CD4-positive, alpha-beta T cell treated with Interleukin-2 at 100 ng/mL for 4 hours (primary cell): Measurements from ENCODE around the gene BTBD9.
"Not testable (repeated sequence)": the region's sequence is repeated elsewhere in the genome, so short reads cannot be mapped to it uniquely, and the experiment has no call there.

Experiments
- DNase-seq: peaks from one replicate; pipeline ENCODE4 v3.0.0-alpha.2; 2020; ENCODE audit warnings: low spot score

BTBD9 gene

DNA sequence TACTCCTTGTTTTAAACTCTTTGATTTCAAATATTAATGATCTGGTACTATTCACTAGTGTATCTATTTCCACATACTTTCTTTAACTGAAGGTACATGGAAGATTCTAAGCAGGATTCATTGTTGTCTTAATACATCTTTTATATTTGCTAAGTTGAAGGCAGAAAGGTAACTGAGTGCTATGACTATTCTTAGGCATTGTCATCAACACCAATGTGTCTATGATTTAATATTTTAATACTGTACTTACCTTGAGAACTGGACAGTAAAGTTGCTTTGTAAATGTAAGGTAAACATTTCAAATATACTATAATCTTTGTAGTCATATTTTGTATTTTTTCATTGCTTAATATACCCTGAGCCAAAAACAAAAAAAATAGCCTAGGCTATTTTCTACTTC, 8.9 kb upstream of the BTBD9 start:
- no peak for DNase-seq

DNA sequence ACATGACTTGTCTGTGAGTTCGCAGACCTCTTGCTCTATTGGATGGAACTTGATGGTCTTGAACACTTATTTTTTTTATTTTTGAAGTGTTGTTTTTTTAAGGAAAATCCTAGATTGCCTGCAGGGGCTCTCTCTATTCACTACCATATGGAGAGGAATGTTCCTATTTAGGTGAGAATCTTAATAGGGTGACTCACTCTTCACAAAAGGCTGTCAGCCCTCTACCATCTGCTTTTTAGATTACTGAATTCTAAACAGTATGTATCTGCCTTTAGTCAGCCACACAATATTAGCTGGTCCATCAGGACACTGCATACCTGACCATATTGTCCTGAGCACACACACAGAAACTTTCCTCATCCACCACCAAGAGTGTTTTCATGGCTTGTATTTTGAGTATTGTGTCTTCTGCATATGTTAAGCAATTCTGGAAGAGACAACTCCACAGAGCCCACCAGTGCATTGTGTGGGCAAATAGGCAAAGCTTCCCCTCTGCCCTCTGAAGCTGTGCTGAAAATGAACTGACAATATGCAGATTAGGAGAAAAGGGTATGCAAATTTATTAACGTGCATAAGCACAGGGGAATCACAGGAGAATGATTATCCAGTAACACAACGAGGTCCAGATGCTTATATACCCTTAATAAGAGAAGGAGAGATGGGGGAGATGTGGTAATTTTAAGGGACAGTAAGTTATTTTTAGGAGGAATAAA, 6.6 kb upstream of the BTBD9 start:
- DNase-seq = no peak

DNA sequence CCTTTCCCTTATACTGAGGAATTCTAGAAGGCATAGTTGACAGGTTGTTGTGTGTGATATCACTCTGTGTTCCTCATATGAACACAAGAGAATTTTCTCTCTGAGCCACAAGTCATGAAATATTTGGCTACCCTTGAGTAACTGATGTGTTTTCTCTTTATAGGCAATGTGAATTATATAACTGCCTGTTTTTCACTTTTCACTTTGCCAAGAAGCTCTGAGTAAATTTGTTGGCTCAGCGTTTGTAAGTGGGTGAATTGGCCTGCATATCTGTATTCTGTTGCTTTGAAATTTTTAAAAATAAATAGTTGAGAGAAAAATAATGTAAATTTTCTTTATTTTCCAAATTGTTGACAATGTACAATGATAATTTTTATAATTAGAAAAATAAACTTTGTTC, 5.2 kb upstream of the BTBD9 start:
- DNase-seq = no peak

DNA sequence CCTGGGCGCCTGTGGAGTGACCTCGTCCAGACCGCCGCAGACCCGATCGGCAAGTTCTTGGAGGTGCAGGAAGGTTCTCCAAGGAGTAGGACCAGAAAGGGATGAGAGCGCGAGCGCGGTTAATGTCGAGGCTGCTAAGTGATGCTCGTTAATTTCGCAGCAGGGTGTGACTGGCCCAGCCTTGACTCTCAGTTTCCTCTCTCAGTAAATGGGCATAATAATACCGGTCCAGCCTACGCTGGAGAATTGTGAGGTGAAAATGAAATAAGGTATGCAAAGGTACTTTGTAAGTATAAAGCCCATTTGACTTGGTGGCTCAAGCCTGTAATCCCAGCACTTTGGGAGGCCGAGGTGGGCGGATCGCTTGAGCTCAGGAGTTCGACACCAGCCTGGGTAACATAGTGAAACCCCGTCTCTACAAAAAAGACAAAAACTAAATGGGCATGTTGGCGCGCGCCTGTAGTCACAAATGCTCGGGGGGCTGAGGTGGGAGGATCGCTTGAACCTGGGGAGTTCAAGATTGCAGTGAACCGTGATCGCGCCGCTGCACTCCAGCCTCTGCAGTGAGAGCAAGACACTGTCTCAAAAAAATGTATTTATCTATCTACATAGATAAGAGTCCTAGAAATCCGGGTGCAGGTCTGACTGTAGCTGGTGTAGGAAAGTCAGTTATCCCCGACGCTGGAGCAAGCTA, 634 bp upstream of the BTBD9 start:
- DNase-seq = no peak

DNA sequence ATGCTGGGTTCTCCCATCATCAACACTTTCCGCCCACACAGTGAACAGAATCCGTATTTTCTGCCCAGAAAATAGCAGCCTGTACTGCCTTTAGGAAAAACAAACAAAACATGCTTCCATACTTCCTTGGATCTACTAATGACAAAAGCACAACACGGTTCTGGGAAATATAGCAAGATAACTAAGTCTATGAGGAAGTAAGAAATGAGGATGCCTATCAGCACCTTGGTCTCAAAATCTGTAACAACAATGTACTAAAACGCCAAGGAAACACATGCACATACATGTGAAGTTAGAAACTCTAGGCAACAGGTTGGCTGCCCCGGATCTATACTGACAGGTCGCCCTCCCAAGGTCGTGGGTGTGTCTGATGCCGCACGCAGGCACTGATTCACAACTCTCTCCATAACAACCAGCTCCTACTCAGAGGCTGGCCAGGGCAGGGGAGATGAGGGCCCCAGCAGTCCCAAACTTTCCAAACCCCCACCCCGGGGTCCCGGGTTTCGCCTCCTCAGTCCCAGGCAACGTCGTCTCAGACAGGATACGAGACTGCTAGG, 710 bp downstream of the BTBD9 start:
- peak; percentile 63 for DNase-seq

DNA sequence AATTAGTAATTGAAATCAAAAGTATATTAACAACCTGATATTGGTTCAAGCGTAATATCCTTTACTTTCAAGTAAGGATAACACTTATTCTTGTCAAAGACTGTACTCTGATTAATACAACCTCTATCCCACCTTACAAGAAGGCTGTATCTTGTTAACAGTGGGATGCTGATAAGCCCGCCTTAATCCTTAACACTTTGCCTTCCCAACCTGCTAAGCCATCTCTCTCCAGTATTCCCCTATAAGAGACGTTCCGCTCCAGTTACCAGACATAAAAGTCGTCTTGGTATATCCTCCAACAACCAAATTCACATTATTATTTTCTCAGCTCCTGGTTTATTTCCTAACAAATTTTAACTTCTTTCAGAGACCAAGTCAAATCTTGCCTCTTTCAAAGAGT, 2.0 kb downstream of the BTBD9 start:
- DNase-seq = no peak

DNA sequence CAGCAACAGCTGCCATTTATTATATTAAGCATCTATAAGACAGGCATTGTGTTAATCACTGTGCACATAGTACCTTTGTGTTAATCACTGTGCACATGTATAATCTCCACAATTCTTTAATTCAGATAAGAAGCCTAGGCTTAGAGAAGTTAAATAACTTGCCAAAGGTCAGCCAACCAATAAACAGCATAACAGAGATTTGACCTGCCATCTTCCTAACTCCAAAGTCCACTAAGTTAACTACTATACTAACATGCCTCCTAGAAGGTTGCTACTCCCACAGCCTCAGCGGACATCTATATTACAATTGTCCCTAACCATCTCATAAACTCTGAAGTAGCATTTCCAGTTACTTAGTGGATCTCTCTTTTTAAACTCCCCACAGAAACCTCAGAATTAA, 3.7 kb downstream of the BTBD9 start:
- DNase-seq = no peak

DNA sequence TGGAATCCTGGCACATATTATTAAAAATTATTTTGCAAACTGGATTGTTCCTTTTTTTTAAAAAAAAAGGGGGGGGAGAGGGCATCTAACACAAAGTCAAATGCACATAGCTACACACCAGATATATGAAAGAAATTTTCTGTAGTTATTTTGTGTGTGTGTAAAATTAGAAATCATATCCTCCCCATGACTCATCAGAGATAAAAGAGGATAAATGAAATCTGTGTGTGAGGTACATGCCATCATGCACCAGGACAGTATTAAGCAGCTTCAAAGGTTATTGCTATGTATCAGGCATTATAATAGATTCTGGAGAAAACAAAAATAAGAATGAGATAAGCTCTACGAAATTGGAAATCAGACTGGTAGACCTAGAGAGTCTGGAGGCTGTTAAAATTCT, 5.2 kb downstream of the BTBD9 start:
- DNase-seq = peak; percentile 9

DNA sequence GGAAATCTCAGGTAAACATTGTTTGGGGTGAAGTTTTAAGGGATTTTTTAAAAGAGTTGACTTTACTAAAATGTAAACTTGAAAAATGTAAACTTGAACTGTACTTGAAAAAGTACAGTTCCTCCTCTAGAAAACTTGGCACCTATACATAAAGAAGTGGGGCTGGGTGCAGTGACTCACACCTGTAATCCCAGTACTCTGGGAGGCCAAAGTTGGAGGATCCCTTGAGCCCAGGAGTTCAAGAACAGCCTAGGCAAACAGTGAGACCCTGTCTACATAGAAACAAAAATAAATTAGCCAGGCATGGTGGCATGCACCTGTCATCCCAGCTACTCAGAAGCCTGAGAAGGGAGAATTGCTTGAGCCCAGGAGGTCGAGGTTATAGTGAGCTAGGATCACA, 7.2 kb downstream of the BTBD9 start:
- no peak for DNase-seq

DNA sequence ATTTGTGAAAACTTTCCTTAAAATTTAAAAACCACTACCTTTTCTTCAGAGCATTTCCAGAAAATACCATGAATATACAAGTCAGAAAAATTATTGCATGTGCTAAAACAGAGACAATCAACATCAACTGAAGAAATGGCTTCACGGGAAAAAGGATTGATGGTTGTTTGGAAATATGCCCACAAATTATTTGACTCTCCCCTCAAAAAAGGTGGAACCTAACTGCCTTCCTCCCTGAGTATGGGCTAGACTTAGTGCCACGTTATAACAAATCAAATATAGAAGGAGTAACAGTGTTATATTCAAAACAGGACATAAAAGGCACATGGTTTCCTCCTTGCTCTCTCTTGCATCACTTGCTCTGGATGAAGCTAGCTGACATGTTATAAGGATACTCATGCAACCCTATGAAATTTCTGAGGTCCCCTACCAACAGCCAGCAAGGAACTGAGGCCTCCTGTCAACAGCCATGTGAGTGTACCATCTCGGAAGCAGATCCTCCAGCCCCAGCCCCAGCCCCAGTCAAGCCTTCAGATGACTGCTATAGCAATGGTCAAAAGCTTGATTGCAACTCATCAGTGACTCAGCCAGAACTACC, 8.4 kb downstream of the BTBD9 start:
- DNase-seq = no peak

DNA sequence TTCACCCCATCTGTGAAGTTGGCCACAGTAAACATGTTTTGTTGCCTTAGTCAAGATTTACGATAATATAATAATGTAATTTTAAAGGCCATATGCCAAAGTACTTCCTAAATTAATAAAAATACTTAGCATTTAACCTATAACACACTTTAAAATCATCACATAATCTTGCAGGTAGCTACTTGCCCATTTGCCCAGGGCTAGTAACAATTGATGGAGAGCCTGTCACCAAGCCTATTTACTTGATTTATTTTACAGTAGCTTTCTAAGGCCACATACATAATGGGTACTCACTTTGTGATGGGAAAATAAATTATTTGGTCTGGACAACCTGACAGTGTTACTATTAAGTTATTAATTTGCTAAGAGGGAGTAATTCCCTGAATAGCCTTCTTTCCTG, 14.5 kb downstream of the BTBD9 start:
- DNase-seq = no peak

DNA sequence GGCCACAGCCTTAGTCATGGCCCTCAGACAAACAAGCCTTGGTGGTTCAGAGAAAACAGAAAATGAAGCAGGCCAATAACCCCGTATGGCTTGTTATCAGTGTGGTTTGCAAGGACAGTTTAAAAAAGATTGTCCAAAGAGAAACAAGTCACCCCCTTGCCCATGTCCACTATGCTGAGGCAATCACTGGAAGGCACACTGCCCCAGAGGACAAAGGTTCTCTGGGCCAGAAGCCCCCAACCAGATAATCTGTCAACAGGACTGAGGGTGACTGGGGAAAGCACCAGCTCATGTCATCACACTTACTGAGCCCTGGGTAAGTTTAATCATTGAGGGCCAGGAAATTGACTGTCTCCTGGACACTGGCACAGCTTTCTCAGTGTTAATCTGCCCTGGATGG, 20.4 kb downstream of the BTBD9 start:
- not testable (repeated sequence) for DNase-seq

DNA sequence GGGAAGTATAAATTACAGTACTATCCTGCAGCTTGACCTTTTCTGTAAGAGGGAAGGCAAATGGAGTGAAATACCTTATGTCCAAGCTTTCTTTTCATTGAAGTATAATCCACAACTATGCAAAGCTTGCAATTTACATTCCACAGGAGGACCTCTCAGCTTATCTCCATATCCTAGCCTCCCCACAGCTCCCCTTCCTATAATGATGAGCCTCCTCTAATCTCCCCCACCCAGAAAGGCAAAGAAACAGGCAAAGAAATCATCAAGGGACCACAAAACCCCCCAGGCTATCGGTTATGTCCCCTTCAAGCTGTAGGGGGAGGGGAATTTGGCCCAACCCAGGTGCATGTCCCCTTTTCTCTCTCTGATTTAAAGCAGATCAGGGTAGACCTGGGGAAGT, 21.4 kb downstream of the BTBD9 start:
- not testable (repeated sequence) for DNase-seq

DNA sequence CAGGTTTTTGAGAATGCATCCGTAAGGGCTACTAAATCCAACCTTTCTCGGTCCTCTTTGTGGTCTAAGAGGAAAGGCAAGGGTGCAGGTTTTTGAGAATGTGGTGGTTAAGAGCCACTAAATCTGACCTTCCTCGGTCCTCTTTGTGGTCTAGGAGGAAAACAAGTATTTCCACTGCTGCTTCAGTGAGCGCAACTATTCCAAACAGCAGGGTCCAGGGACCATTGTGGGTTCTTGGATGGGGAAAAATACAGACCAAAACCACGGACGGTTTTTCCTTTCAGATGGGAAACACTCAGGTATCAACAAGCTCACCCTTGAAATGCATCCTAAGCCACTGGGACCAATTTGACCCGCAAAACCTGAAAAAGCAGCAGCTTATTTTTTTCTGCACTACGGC, 21.9 kb downstream of the BTBD9 start:
- no peak for DNase-seq

DNA sequence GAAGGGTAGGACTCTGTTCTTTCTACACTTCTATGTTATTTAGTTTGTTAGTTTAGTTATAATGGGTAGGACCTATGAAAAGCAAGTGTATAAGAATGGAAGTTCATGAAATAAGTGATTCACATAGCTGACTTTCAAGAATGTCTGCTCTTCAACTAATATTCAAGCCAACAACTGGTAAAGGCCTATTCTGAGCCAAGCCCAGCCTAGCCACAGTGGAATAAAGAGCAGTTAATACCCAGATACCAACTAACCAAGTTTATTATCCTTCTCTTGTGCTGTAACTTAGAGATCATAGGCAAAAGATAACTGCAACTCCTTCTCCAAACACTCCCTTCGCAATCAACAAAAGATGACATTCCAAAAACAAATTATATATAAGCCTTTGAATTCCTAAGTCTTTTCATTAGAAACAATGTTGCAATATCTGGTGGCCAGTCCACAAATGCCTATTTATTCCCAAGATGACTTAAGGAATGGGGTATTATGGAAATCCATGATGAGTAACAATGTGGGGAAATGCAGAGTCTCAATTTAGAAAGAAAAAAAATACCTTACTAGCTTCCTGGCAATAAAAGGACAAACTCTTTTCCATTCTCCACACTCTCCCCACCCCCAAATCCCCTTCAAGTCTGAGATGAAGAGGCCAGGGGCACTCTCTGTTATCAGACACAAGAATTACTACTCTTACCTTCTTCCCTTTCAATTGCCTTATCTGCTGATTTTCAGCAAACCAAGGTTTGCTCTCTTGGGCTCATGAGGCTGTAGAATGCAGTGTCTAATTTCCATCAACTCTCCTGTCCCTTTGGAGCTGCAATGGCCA, 27.4 kb downstream of the BTBD9 start:
- no peak for DNase-seq

DNA sequence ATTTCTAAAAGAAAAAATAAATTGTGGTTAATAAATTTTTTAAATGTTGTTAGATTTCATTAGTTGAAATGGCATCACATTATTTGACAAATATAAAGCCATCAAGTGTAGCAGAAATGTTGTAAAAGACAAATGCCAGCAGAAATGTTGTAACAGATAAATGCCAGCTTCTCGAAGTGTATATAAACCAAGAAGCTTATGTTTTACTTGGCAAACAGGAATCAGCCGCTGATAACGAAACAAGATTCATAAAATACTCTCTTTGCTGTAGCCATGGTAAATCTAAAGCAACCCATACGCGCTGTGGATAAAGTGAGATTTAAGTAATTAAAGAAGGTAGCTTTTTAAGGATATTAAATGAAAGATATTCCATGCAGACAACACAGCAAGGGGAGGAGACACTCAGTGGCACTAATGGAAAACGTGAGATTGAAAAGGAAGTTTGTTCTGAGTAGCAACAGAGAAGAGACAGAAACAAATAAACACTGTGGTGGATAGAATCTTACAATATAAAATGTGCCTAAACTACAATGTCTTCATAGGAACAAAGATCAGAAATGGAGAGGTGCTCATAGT, 29.6 kb downstream of the BTBD9 start:
- no peak for DNase-seq

DNA sequence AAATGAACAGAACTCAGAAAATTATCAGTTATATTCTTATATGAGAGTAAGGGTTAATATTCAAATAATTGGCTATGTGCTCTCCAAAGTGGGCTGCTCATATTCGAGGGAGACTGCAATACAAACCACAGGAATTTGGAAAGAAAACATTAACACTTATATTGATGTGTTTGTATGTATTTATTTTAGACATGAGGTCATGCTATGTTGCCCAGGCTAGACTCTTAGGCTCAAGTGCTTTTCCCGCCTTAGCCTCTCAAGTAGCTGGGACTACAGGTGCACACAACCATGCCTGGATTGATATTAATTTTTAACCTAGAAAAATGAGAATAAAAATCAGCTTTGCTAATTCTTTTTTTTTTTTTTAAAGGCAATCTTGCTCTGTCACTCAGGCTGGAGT, 35.0 kb downstream of the BTBD9 start:
- no peak for DNase-seq

DNA sequence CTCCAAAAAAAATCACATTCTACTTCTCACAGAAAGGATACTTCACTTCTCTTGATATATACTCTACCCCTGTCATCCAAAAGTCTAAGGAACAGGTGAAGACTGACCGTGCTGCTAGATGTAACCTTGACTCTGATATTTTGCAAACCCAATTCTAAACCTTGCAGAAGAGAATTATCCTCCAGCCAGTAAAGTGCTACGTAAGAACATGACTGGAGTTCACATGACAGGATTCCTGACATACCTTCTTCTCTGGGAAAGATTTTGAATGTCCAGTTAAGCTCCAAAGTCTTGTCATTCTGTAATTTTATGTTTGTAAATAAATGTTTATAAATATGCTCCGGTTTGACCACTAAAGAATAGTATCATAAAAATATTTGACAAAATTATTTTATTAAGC, 35.8 kb downstream of the BTBD9 start:
- DNase-seq = no peak

DNA sequence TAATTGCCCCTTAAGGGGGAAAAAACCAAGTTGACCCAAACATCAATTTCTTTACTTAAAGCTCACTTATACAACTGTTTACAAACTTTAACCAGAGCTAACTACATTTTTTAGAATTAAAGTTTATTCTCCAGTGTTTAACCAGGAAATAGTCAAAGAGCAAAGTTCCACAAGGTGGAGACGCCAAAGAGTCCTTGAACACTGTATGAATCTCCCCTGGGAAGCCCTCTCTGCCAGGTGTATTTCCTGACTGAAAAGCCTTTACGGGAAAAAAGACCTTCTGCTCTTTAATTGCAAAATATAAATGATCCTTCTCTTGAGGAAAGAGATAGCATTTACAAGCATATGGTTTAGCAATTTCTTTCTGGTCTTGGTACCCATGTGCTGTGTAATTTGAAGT, 36.2 kb downstream of the BTBD9 start:
- no peak for DNase-seq

DNA sequence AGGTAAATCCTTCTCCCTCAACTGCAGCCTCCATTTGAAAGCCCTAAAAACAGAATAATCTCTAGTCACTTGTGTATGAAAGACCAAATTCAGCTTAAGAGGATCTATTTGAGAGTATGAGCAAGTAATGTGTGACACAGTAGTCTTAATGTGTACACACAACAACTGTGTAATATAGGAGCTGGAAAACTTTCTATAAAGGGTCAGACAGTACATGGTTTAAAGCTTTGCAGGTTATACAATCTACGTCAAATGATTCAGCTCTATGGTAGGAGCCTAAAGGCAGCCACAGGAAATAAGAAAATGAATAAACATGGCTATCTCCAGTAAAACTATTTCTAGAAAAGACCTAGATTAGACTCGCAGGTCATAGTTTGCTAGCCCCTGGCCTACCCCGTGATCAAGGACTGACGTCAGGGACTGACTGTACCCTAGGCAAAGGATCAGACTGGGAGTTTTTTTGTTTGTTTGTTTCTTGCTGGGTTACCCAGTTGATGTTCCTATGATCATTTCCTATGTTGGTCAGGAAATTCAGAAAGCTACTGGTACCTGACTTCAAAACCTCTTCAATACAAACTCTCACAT, 39.7 kb downstream of the BTBD9 start:
- no peak for DNase-seq

DNA sequence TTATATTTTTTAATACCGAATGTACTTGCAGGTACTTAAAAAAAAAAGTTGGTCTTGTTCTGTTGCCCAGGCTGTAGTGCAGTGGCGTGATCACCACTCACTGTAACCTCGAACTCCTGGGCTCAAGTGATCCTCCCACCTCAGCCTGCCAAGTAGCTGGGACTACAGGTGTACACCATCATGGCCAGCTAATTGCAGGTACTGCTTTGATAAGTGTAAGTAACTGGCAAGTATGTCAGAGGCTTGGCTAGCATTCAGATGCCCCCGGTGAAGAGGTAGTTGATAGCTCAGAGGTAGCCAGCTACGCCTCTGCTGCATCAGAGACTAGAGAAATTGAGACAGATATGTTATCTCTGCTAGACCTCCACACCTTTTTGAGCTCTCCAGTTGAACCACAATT, 40.5 kb downstream of the BTBD9 start:
- no peak for DNase-seq
